IPS-20b (cell line): ENCODE data around the gene IGDCC3.
"Not testable (repeated sequence)": the region's sequence is repeated elsewhere in the genome, so short reads cannot be mapped to it uniquely, and the experiment has no call there.

ENCODE experiments used
- H3K27ac ChIP-seq: one replicate; pipeline ENCODE4 v1.5.1; 2013; ENCODE audit warnings: low read length
- H3K27me3 ChIP-seq: 2 replicates; pipeline ENCODE4 v1.6.1; 2013; ENCODE audit warnings: mild to moderate bottlenecking, low read length, inconsistent platforms; ENCODE audit not compliant: insufficient read depth
- H3K36me3 ChIP-seq: 2 replicates; pipeline ENCODE4 v1.6.1; 2013; ENCODE audit warnings: low read depth, mild to moderate bottlenecking, inconsistent platforms, low read length, moderate library complexity; ENCODE audit not compliant: insufficient read depth
- H3K4me1 ChIP-seq: 2 replicates; pipeline ENCODE4 v1.6.1; 2013; ENCODE audit warnings: mild to moderate bottlenecking, control low read depth, inconsistent platforms, low read length, moderate library complexity; ENCODE audit not compliant: insufficient read depth
- H3K4me3 ChIP-seq: 2 replicates; pipeline ENCODE4 v1.5.1; 2013; ENCODE audit warnings: mild to moderate bottlenecking, low read length, inconsistent platforms
- H3K9ac ChIP-seq: 2 replicates; pipeline ENCODE4 v1.6.1; 2013; ENCODE audit warnings: low read depth, mild to moderate bottlenecking, inconsistent platforms, low read length, moderate library complexity
- H3K9me3 ChIP-seq: 2 replicates; pipeline ENCODE4 v1.6.1; 2013; ENCODE audit warnings: mild to moderate bottlenecking, low read depth, low read length, inconsistent platforms; ENCODE audit not compliant: insufficient read depth

Gene IGDCC3

GRCh38 chr15:65404186-65404872 lies 26.5 kb upstream of the IGDCC3 start:
- Histone ChIP-seq H3K27me3 (no peaks in the 10 kb centered on the region), H3K9ac (no peak overlapping the region; the same call in 1 of the 2 replicates), H3K27ac (no peak overlapping the region)

GRCh38 chr15:65402961-65403360 lies 25.2 kb upstream of the IGDCC3 start:
- Histone ChIP-seq H3K4me3 (no peak overlapping the region), H3K4me1 (peaks cover 9% of the 10 kb centered on the region; the same call in 1 of the 2 replicates), H3K27me3 (peaks cover under 1% of the 10 kb centered on the region; the same call in 1 of the 2 replicates), H3K9ac (no peak overlapping the region), H3K27ac (no peak overlapping the region), H3K9me3 (no peaks in the 10 kb centered on the region), H3K36me3 (peaks cover 5% of the 10 kb centered on the region; the same call in 1 of the 2 replicates)

More at GRCh38 chr15:65404186-65404872, 26.5 kb upstream of the IGDCC3 start:
- Histone ChIP-seq H3K36me3 (peaks cover 9% of the 10 kb centered on the region), H3K4me3 (no peak overlapping the region), H3K4me1 (peaks cover 9% of the 10 kb centered on the region; the same call in 1 of the 2 replicates), H3K9me3 (no peaks in the 10 kb centered on the region)

GRCh38 chr15:65401611-65402240 lies 23.9 kb upstream of the IGDCC3 start:
- Histone ChIP-seq H3K4me1 (peaks cover 9% of the 10 kb centered on the region; the same call in 1 of the 2 replicates), H3K9me3 (no peaks in the 10 kb centered on the region), H3K27me3 (peaks cover 13% of the 10 kb centered on the region), H3K27ac (no peak overlapping the region), H3K4me3 (no peak overlapping the region), H3K9ac (peak overlapping the region; percentile 11; the same call in 1 of the 2 replicates), H3K36me3 (peaks cover 9% of the 10 kb centered on the region; the same call in 1 of the 2 replicates)

GRCh38 chr15:65400760-65401610 lies 23.2 kb upstream of the IGDCC3 start:
- no peaks in the 10 kb centered on the region for H3K9me3 ChIP-seq
- peak overlapping the region; percentile 45; the same call in 1 of the 2 replicates for H3K4me3 ChIP-seq
- no peak overlapping the region for H3K27ac ChIP-seq
- peaks cover 9% of the 10 kb centered on the region; the same call in 1 of the 2 replicates for H3K4me1 ChIP-seq
- peaks cover 19% of the 10 kb centered on the region for H3K27me3 ChIP-seq
- H3K9ac ChIP-seq = peak overlapping the region; percentile 64; the same call in 1 of the 2 replicates
- peaks cover 9% of the 10 kb centered on the region; the same call in 1 of the 2 replicates for H3K36me3 ChIP-seq

- Histone ChIP-seq H3K36me3 (peaks cover 13% of the 10 kb centered on the region; the same call in 1 of the 2 replicates), H3K4me3 (no peak overlapping the region), H3K4me1 (peaks cover 9% of the 10 kb centered on the region; the same call in 1 of the 2 replicates), H3K27ac (no peak overlapping the region), H3K9ac (no peak overlapping the region), H3K27me3 (peaks cover 28% of the 10 kb centered on the region), H3K9me3 (no peaks in the 10 kb centered on the region)
Measured at GRCh38 chr15:65399997-65400396, 22.2 kb upstream of the IGDCC3 start.

- H3K27ac ChIP-seq = no peak overlapping the region
- peaks cover 30% of the 10 kb centered on the region for H3K27me3 ChIP-seq
- H3K9me3 ChIP-seq = no peaks in the 10 kb centered on the region
- peaks cover 9% of the 10 kb centered on the region; the same call in 1 of the 2 replicates for H3K4me1 ChIP-seq
- peaks cover 21% of the 10 kb centered on the region; the same call in 1 of the 2 replicates for H3K36me3 ChIP-seq
- no peak overlapping the region for H3K9ac ChIP-seq
- H3K4me3 ChIP-seq = no peak overlapping the region
Measured at GRCh38 chr15:65399001-65399706, 21.4 kb upstream of the IGDCC3 start.

- not testable (repeated sequence) for H3K4me1 ChIP-seq, H3K27ac ChIP-seq, H3K9ac ChIP-seq, H3K4me3 ChIP-seq, H3K9me3 ChIP-seq
- Histone ChIP-seq H3K27me3 (peaks cover 30% of the 10 kb centered on the region), H3K36me3 (peaks cover 21% of the 10 kb centered on the region; the same call in 1 of the 2 replicates)
Measured at GRCh38 chr15:65398486-65398885, 20.7 kb upstream of the IGDCC3 start.

- Histone ChIP-seq H3K4me1 (peaks cover 9% of the 10 kb centered on the region; the same call in 1 of the 2 replicates), H3K9ac (no peak overlapping the region), H3K4me3 (no peak overlapping the region), H3K27ac (no peak overlapping the region), H3K36me3 (peaks cover 28% of the 10 kb centered on the region), H3K9me3 (no peaks in the 10 kb centered on the region), H3K27me3 (peaks cover 30% of the 10 kb centered on the region)
Measured at GRCh38 chr15:65396965-65397317, 19.1 kb upstream of the IGDCC3 start.

- Histone ChIP-seq H3K27ac (no peak overlapping the region), H3K9me3 (no peaks in the 10 kb centered on the region), H3K36me3 (peaks cover 31% of the 10 kb centered on the region), H3K27me3 (peaks cover 30% of the 10 kb centered on the region), H3K4me3 (no peak overlapping the region; the same call in 1 of the 2 replicates), H3K9ac (no peak overlapping the region), H3K4me1 (peaks cover 4% of the 10 kb centered on the region; the same call in 1 of the 2 replicates)
Measured at GRCh38 chr15:65396283-65396964, 18.6 kb upstream of the IGDCC3 start.

- peaks cover 36% of the 10 kb centered on the region for H3K36me3 ChIP-seq
- H3K4me1 ChIP-seq = no peaks in the 10 kb centered on the region; the same call in 1 of the 2 replicates
- H3K9ac ChIP-seq = no peak overlapping the region
- no peak overlapping the region for H3K27ac ChIP-seq
- no peak overlapping the region for H3K4me3 ChIP-seq
- H3K27me3 ChIP-seq = peaks cover 30% of the 10 kb centered on the region
- H3K9me3 ChIP-seq = no peaks in the 10 kb centered on the region
Measured at GRCh38 chr15:65395567-65396202, 17.9 kb upstream of the IGDCC3 start.
